ENCODE results near the gene ANTXR2.

GRCh38 chr4:80009806-80010205 lies 63.2 kb downstream of the ANTXR2 start:
- TF ChIP-seq CTCF (IDR thresholded peaks at IDR 0.05) (no peak), POLR2A (IDR thresholded peaks at IDR 0.05) (no peak)

Measured in uterus (tissue), 2 donors.